NCI-H146 treated with DMSO at 0.1 percent for 48 hours (cell line): Measurements from ENCODE around the gene TSSK2.
A peak's percentile ranks its signal among the peaks of the same experiment; 100 is the strongest.

Source experiments
- DNase-seq: peaks from one replicate; lab custom pipeline; 2025; ENCODE audit not compliant: unreplicated experiment; lab: John Stamatoyannopoulos, UW

Gene TSSK2

DNA sequence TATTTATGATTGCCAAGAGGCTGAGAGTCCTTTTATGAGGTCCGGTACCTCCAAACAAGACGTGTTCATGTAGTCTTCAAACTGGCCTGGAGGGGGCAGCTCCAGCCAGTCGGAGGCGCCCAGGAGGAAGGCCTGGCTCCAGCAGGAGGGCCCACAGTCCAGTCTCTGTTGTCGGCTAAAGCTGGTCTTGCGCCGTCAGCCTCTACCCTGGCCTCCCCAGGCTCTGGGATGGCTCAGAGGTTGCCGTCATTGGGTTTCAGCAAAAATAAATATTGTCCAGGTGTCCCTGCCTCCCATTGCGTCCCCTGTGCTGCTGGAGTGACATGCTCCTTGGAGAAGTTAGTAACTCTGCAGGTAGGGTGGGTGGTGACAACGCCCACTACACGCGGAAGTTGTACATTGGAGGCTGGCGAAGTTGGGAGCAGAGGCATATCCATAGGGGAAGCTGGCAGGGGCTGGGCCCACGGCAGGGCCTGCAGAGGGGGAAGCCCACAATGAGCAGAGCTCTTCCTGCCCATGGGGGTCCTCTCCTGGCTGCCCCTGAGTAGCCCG lies 48.5 kb downstream of the TSSK2 start:
- peak; percentile 19 for DNase-seq

DNA sequence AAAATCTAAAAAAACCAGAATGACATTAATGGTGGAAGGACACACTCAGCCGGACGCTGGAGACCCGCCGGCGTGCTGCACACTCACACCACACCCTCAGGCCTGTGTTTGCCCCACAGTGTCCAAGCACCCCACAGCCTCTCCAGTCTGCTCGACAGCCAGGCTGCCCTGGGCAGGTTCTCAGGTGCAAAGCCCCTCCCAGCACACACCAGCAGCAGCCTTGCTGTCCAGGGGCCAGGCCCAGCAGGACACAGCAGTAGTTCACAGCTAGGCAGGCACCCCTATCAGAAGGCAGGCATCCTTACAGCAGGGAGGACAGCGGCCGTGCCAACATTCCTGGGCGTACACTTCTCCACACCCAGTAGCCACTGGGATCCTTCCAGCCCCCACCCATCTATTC lies 49.1 kb downstream of the TSSK2 start:
- DNase-seq, result no peak

DNA sequence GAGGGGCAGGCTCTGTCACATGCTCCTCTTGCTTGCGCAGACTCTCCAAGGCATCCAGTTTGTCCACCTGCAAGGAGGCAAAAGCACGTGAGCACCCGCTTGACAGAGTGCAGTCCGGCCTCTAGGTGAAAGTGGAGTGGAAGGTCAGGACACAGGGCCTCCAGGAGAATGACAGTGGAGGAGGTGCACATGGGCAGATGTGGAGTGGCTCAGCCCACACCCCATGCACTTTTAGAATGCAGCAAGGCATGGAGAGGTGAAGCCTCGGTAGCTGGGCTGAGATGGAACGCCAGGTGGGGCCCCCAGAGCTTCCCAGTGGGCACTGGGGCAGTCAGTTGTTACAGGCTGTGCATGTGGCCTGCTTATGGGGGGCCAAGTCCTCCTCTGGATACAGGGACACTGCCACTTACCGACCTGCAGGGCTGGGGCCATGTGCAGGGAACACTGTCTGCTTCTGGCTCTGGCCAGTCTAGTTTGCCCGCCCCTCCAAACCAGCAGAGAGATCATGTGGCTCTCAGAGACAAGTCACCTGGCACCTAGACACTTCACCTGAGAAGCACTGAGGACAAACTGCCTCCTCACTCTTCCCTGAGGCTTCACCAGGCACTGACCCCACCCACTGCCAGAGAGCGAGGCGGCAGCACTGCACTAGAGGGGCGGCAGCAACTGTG lies 49.8 kb downstream of the TSSK2 start:
- DNase-seq, result no peak

DNA sequence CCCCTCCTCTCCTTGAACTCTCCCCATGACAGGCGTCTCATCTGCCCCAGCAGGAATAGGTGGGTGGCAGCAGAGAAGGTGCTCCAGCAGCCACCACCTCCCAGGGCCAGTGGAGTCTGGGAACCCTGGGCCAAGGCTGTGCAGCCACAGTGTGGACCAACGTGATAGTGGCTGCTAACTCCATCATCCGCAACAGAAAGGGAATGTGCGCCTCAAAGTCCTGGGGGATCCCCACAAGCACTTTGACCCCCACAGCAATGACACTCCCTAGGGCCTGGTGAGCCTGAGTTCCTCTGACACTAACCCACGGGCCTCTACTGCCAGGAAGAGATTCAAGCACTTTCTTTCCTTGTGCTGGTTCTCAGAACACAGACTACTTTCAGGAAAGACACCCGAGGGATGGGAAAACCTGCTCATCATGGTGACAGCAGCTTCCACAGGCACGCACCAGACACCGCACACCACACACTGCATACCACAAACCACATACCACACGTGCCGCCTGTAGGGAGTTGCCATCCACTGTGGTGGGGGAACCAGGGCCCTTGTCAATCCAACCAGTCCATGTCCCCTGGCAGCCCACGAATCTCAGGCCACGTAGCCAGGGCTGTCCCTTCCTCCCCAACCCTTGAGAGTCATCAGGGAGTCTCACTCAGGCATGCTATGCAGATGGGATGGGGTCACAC lies 50.8 kb downstream of the TSSK2 start:
- DNase-seq, result no peak
